K562 (cell line): ENCODE measurements around the gene USP5. TPM values are rescaled to one million over a fixed set of nuclear protein-coding genes. Genes with fewer than 3 reads are reported as not detected.
A peak's percentile ranks its signal among the peaks of the same experiment; 100 is the strongest.
"Not testable (repeated sequence)": the region's sequence is repeated elsewhere in the genome, so short reads cannot be mapped to it uniquely, and the experiment has no call there.

ENCODE experiments used
- ATAC-seq: fragments of 200-7000 bp; cut with Tn5 transposase; 3 replicates; pipeline ENCODE4 v1.9.1; 2020; ENCODE audit warnings: moderate library complexity
- BruUV-seq: library from RNA; stranded (reverse); fragments of 400-500 nt; replicated peaks from 2 replicates; lab custom pipeline; 2021; lab: Mats Ljungman, UMichigan
- CTCF ChIA-PET: fragments of 300-600 bp; formaldehyde crosslinking; extraction: SDS; loops from one replicate; lab custom pipeline; 2021; ENCODE audit warnings: low intra/inter-chr PET ratio; lab: Yijun Ruan, JAX
- POLR2A ChIA-PET: fragments of 300-600, 350-650 bp; sonication (Branson Sonifier 250); formaldehyde crosslinking; extraction: SDS; loops from one replicate; lab custom pipeline; 2021; ENCODE audit warnings: antibody characterized with exemption, inconsistent platforms; lab: Yijun Ruan, JAX
- DNase-seq, 4 experiments: peaks; one replicate each; pipeline versions ENCODE4 v3.0.0 to v3.0.0-alpha.2; 2011 to 2018; ENCODE audit warnings: low spot score in 3 of 4, mixed read lengths in 3 of 4; ENCODE audit errors: extremely low read depth in 1 of 4
- FAIRE-seq: peaks from 2 replicates; lab custom pipeline; 2011; peaks lifted over from hg19 to GRCh38; lab: Jason Lieb, UNC
- H2AFZ ChIP-seq: 2 replicates; pipeline ENCODE4 v1.6.0; 2011; ENCODE audit warnings: low read depth, low read length, control low read depth, inconsistent platforms
- H3K27ac ChIP-seq: fragments of 200-600 bp; 3 replicates; pipeline ENCODE4 v1.8.0; 2011; ENCODE audit warnings: low read depth, mild to moderate bottlenecking, control low read depth, inconsistent platforms, low read length, moderate library complexity, mixed read lengths; ENCODE audit errors: extremely low read depth
- H3K27me3 ChIP-seq, 2 experiments: fragments of 300-600 bp in 1 of 2; 2 replicates in 1 of 2; 3 replicates in 1 of 2; pipeline versions ENCODE4 v1.6.0 to v1.8.0; 2011; ENCODE audit warnings: inconsistent platforms in 2 of 2, low read length in 2 of 2, mild to moderate bottlenecking in 1 of 2, mixed read lengths in 1 of 2, moderate library complexity in 1 of 2; ENCODE audit not compliant: control insufficient read depth in 2 of 2, insufficient read depth in 2 of 2
- H3K36me3 ChIP-seq: fragments of 300-600 bp; 3 replicates; pipeline ENCODE4 v1.8.0; 2011; ENCODE audit warnings: mild to moderate bottlenecking, low read length, inconsistent platforms; ENCODE audit not compliant: control insufficient read depth, insufficient read depth
- H3K4me1 ChIP-seq, 2 experiments: fragments of 200-600 bp in 1 of 2; replicated peaks in 1 of 2; 2 replicates in 1 of 2; 3 replicates in 1 of 2; pipeline versions ENCODE4 v1.5.1 to v1.8.0; 2011; ENCODE audit warnings: inconsistent platforms in 2 of 2, low read length in 2 of 2, mild to moderate bottlenecking in 1 of 2, mixed read lengths in 1 of 2, moderate library complexity in 1 of 2; ENCODE audit not compliant: control insufficient read depth in 2 of 2, insufficient read depth in 2 of 2
- H3K4me2 ChIP-seq: 2 replicates; pipeline ENCODE4 v1.6.1; 2011; ENCODE audit warnings: low read length, control low read depth, inconsistent platforms, mixed read lengths; ENCODE audit not compliant: insufficient read depth
- H3K4me3 ChIP-seq: fragments of 200-600 bp; sonication (generic), shearing (Covaris generic); 2 replicates; pipeline ENCODE4 v1.5.1; 2016; ENCODE audit warnings: control low read depth, inconsistent platforms
- H3K79me2 ChIP-seq: fragments of 200-600 bp; 3 replicates; pipeline ENCODE4 v1.8.0; 2011; ENCODE audit warnings: low read length, inconsistent platforms; ENCODE audit not compliant: control insufficient read depth, insufficient read depth
- H3K9ac ChIP-seq, 2 experiments: 2 replicates each; pipeline versions ENCODE4 v1.6.0 to v1.6.1; 2011; ENCODE audit warnings: low read depth in 2 of 2, low read length in 2 of 2, control low read depth in 1 of 2, inconsistent platforms in 1 of 2, mild to moderate bottlenecking in 1 of 2, mixed read lengths in 1 of 2; ENCODE audit not compliant: insufficient read depth in 1 of 2
- H3K9me1 ChIP-seq: one replicate; pipeline ENCODE4 v1.6.0; 2011; ENCODE audit warnings: inconsistent platforms, mild to moderate bottlenecking, low read length, moderate library complexity; ENCODE audit not compliant: control insufficient read depth, insufficient read depth
- H3K9me3 ChIP-seq: replicated peaks from 2 replicates; pipeline ENCODE4 v1.5.1; 2011; ENCODE audit warnings: low read depth, low read length, inconsistent platforms; ENCODE audit not compliant: control insufficient read depth, insufficient read depth
- H4K20me1 ChIP-seq: replicated peaks from 2 replicates; pipeline ENCODE4 v1.6.1; 2011; ENCODE audit warnings: low read length, inconsistent platforms, mixed read lengths; ENCODE audit not compliant: control insufficient read depth, insufficient read depth
- CBFA2T2 ChIP-seq: fragments of 450-650 bp; conservative IDR thresholded peaks from 2 replicates; pipeline ENCODE4 v1.6.1; 2017; ENCODE audit warnings: mild to moderate bottlenecking
- CTBP1 ChIP-seq: fragments of 450-650 bp; IDR thresholded peaks from 2 replicates; pipeline ENCODE4 v1.6.1; 2016; ENCODE audit warnings: borderline replicate concordance
- MGA ChIP-seq: fragments of 450-650 bp; IDR thresholded peaks from 2 replicates; pipeline ENCODE4 v1.6.1; 2016; ENCODE audit warnings: mild to moderate bottlenecking, moderate library complexity
- NCOR1 ChIP-seq: fragments of 450-650 bp; IDR thresholded peaks from 2 replicates; pipeline ENCODE4 v1.6.1; 2016; ENCODE audit warnings: mild to moderate bottlenecking, moderate library complexity
- ZNF584 ChIP-seq: fragments of 200-800 bp; sonication (Bioruptor generic); IDR thresholded peaks from 2 replicates; pipeline ENCODE4 v1.6.1; 2016; ENCODE audit warnings: low read depth, mild to moderate bottlenecking, missing genetic modification characterization, missing compliant biosample characterization
- ZNF740 ChIP-seq, 3 experiments: fragments of 200-800 bp in 1 of 3; sonication (Bioruptor generic) in 1 of 3; sonication (generic) in 1 of 3; formaldehyde crosslinking in 1 of 3; IDR thresholded peaks; 2 replicates each; pipeline versions ENCODE4 v1.6.1 to v1.8.0; 2016 to 2022; ENCODE audit warnings: mild to moderate bottlenecking in 2 of 3, missing compliant biosample characterization in 2 of 3, missing genetic modification characterization in 2 of 3, missing genetic modification reagents in 1 of 3
- WGBS: fragments of 100-300 bp; shearing (Covaris generic); methylation state at CpG from one replicate; pipeline ENCODE4 v1.1.6; 2016; ENCODE audit warnings: low coverage, mixed read lengths; ENCODE audit not compliant: insufficient coverage; ENCODE audit errors: missing lambda C conversion rate; 5-methylcytosine and 5-hydroxymethylcytosine counted together
- in situ Hi-C: fragments of 300-500 bp; cut with MboI; formaldehyde crosslinking; loops from 4 replicates; pipeline ENCODE4 v1.15.0; 2018; ENCODE audit warnings: inconsistent platforms, mixed read lengths
- intact Hi-C: fragments of 100-400 bp; cut with micrococcal nuclease; formaldehyde crosslinking; loops from 2 replicates; pipeline ENCODE4 v1.14.2; 2022
- polyA plus RNA-seq, 8 experiments: library from polyadenylated mRNA; depleted of rRNA in 4 of 8; stranded (reverse) in 5 of 8; unstranded in 3 of 8; fragments of >200 nt; fragmentation: Nextera tagmentation in 2 of 8; fragmentation: Illumina TruSeq in 1 of 8; extraction: Ambion mirVana in 2 of 8; extraction: Trizol in 1 of 8; gene quantifications; 2 replicates each; pipeline versions ENCODE4 v1.2.1 to v1.2.3, GENCODE V29; 2011 to 2014; ENCODE audit warnings: inconsistent platforms in 1 of 8, missing spikeins in 1 of 8
- total RNA-seq, 7 experiments: library from RNA; depleted of rRNA in 6 of 7; stranded (reverse); fragments of >200 nt in 6 of 7; fragmentation: Illumina TruSeq in 2 of 7; extraction: Trizol in 2 of 7; gene quantifications; 2 replicates each; pipeline versions ENCODE4 v1.2.1 to v1.2.3, GENCODE V29; 2011 to 2021; ENCODE audit warnings: low replicate concordance in 1 of 7

Gene USP5
- total and polyA plus RNA-seq, 9 of the 15 experiments (the other 6 are each of a cell fraction or from before 2014, with no cell fraction given), result 1.4 to 107 (median 48.6) TPM

- TF ChIP-seq ZNF584, result no peak
These were observed 32.6 kb downstream of the USP5 start (continued) for GRCh38 chr12:6884539-6884938.

GRCh38 chr12:6886206-6886999, 34.5 kb downstream of the USP5 start:
- Histone ChIP-seq H3K4me1 (peaks cover 8 to 15% of the 10 kb centered on the region in 2 experiments; a peak in 4 of 5 replicates), H3K36me3 (peaks cover 14% of the 10 kb centered on the region; the same call in 1 of the 3 replicates)
- CTCF ChIA-PET; H3K27ac ChIP-seq; H3K79me2 ChIP-seq; H2AFZ ChIP-seq; BruUV-seq; in situ Hi-C loops; DNase-seq; ATAC-seq; H3K9ac ChIP-seq; H3K27me3 ChIP-seq; H3K9me3 ChIP-seq; H3K4me2 ChIP-seq; H3K4me3 ChIP-seq; intact Hi-C loops; H4K20me1 ChIP-seq; H3K9me1 ChIP-seq; FAIRE-seq; TF ChIP-seq ZNF740 (CRISPR knock-in tag; IDR thresholded peaks at IDR 0.05): not testable (repeated sequence)
- POLR2A ChIA-PET, result interaction anchor here (0.6 to 1.7 kb wide), 5 partner anchors 13 to 35 kb away, joined by 3 to 6 read pairs (median 4); partner anchors contain the start of genes SPSB2 and USP5
- 46% methylated on average over 5 of the region's 15 CpGs for WGBS
- TF ChIP-seq NCOR1 (0 out of 2 replicates have a peak, but pooled peaks have one; percentile 5), CTBP1 (peak; percentile 53), CBFA2T2 (peak; percentile 32; the same call in 1 of the 2 replicates), MGA (peak; percentile 31; the same call in 1 of the 2 replicates), ZNF740 (tag; IDR thresholded peaks at IDR 0.05) (0 out of 4 replicates have a peak, but pooled peaks of 1 of the 2 experiments have one; percentile 29)
